Kidney (tissue), 14 donors: ENCODE results near the gene NTHL1. TPM values are rescaled to one million over a fixed set of nuclear protein-coding genes. Genes with fewer than 3 reads are reported as not detected.

Experiments
- DNase-seq, 5 donors: peaks; one replicate each; pipeline ENCODE4 v3.0.0-alpha.2; 2013 to 2020
- FAIRE-seq: peaks from 2 replicates; lab custom pipeline; 2012; peaks lifted over from hg19 to GRCh38; lab: Jason Lieb, UNC
- H3K27ac ChIP-seq, 2 donors: one replicate each; pipeline ENCODE4 v1.7.0; 2013; ENCODE audit warnings: low read depth in 2 of 2, low read length in 2 of 2, inconsistent platforms in 1 of 2
- H3K27me3 ChIP-seq: one replicate; pipeline ENCODE4 v1.7.1; 2013; ENCODE audit warnings: low read length, inconsistent platforms; ENCODE audit not compliant: control insufficient read depth, insufficient read depth
- H3K36me3 ChIP-seq, 3 donors: one replicate each; pipeline versions ENCODE4 v1.7.0 to v1.7.1; 2013; ENCODE audit warnings: low read length in 3 of 3, control low read depth in 1 of 3, inconsistent platforms in 1 of 3; ENCODE audit not compliant: insufficient read depth in 3 of 3, control insufficient read depth in 2 of 3
- H3K4me1 ChIP-seq, 3 donors: one replicate each; pipeline versions ENCODE4 v1.7.0 to v1.7.1; 2013; ENCODE audit warnings: low read length in 3 of 3, inconsistent platforms in 1 of 3, low read depth in 1 of 3; ENCODE audit not compliant: control insufficient read depth in 2 of 3, insufficient read depth in 2 of 3
- H3K4me3 ChIP-seq, 3 donors: one replicate each; pipeline versions ENCODE4 v1.7.0 to v1.8.1; 2013; ENCODE audit warnings: low read length in 3 of 3, control low read depth in 1 of 3, inconsistent platforms in 1 of 3
- H3K9ac ChIP-seq, 3 donors: one replicate each; pipeline versions ENCODE4 v1.7.0 to v1.7.1; 2013; ENCODE audit warnings: low read length in 3 of 3, control low read depth in 1 of 3, inconsistent platforms in 1 of 3
- H3K9me3 ChIP-seq, 3 donors: one replicate each; pipeline versions ENCODE4 v1.7.0 to v1.7.1; 2013; ENCODE audit warnings: low read length in 3 of 3, control low read depth in 1 of 3, inconsistent platforms in 1 of 3; ENCODE audit not compliant: control insufficient read depth in 2 of 3, insufficient read depth in 1 of 3
- CTCF ChIP-seq: IDR thresholded peaks from 3 replicates; pipeline ENCODE4 v1.5.1; 2012; ENCODE audit warnings: mild to moderate bottlenecking, moderate library complexity, borderline replicate concordance; ENCODE audit not compliant: insufficient read depth; ENCODE audit errors: extremely low read depth
- intact Hi-C: fragments of 100-400 bp; cut with DNase I; formaldehyde crosslinking; loops from one replicate; pipeline ENCODE4 v1.11.1; 2022
- polyA plus RNA-seq: library from polyadenylated mRNA; stranded (reverse); fragments of 350-450 nt; fragmentation: Illumina TruSeq; extraction: RNeasy Lipid Tissue Mini Kit (QIAGEN cat#74804); gene quantifications from one replicate; pipeline ENCODE4 v1.2.3, GENCODE V29; 2014; ENCODE audit warnings: low read depth, low replicate concordance; ENCODE audit not compliant: insufficient read depth
- total RNA-seq: library from RNA; stranded (reverse); fragmentation: NEBNext Ultra II Directional; extraction: Animal tissue kit (Norgen Biotek cat#: 25700); gene quantifications from one replicate; pipeline ENCODE4 v1.2.1, GENCODE V29; 2021
- donor health status: control.
- donor health status: control.
- donor health status: control.
- donor health status: control.
- donor health status: control.
- donor health status: DM: yes; HTN: yes; CAD: no.
- donor health status: Normal renal cell carcinoma (clear cell type).

NTHL1 gene
- total and polyA plus RNA-seq, 2 donors from 2014 or later, result 15.3 to 36.0 TPM

GRCh38 chr16:2007081-2007836 lies 40.4 kb downstream of the NTHL1 start:
- H3K4me3 ChIP-seq, result no peak overlapping the region
- FAIRE-seq (no peak), DNase-seq (peak in 1 of 5 donors; percentile 73)
- H3K9ac ChIP-seq, result no peak overlapping the region
- TF ChIP-seq CTCF, result no peak
- H3K27ac ChIP-seq, result no peak overlapping the region
- peaks cover 3 to 41% (median 3%) of the 10 kb centered on the region in 3 donors for H3K4me1 ChIP-seq
- intact Hi-C loops, result no loop called here
- no peaks in the 10 kb centered on the region for H3K27me3 ChIP-seq
- H3K9me3 ChIP-seq, result no peaks in the 10 kb centered on the region
- peaks cover 0 to 8% (median 0%) of the 10 kb centered on the region in 3 donors for H3K36me3 ChIP-seq

GRCh38 chr16:2006317-2006716 lies 41.3 kb downstream of the NTHL1 start:
- H3K9ac ChIP-seq, result no peak overlapping the region
- H3K4me1 ChIP-seq, result peaks cover 3 to 41% (median 3%) of the 10 kb centered on the region in 3 donors
- DNase-seq (peak in 1 of 5 donors; percentile 68), FAIRE-seq (no peak)
- intact Hi-C loops, result no loop called here
- H3K27ac ChIP-seq, result no peak overlapping the region
- no peaks in the 10 kb centered on the region for H3K27me3 ChIP-seq
- no peak overlapping the region for H3K4me3 ChIP-seq
- H3K9me3 ChIP-seq, result no peaks in the 10 kb centered on the region
- peaks cover 0 to 17% (median 9%) of the 10 kb centered on the region in 3 donors for H3K36me3 ChIP-seq
- TF ChIP-seq CTCF, result no peak

- intact Hi-C loops, result no loop called here
- Histone ChIP-seq H3K36me3 (peaks cover 0 to 23% (median 10%) of the 10 kb centered on the region in 3 donors), H3K4me1 (peaks cover 3 to 41% (median 3%) of the 10 kb centered on the region in 3 donors), H3K27me3 (no peaks in the 10 kb centered on the region), H3K4me3 (no peak overlapping the region), H3K9ac (no peak overlapping the region), H3K27ac (no peak overlapping the region), H3K9me3 (no peaks in the 10 kb centered on the region)
- no peak for TF ChIP-seq CTCF
- peak in 1 of 5 donors; percentile 72 for DNase-seq
- FAIRE-seq, result no peak
Observed at GRCh38 chr16:2005646-2006045, 42.0 kb downstream of the NTHL1 start.
